ENCODE results near the gene CDA. TPM values are rescaled to one million over a fixed set of nuclear protein-coding genes. Genes with fewer than 3 reads are reported as not detected.

Gene CDA
- polyA plus RNA-seq, 5 donors = 0.47 to 1.2 (median 0.61) TPM

DNA sequence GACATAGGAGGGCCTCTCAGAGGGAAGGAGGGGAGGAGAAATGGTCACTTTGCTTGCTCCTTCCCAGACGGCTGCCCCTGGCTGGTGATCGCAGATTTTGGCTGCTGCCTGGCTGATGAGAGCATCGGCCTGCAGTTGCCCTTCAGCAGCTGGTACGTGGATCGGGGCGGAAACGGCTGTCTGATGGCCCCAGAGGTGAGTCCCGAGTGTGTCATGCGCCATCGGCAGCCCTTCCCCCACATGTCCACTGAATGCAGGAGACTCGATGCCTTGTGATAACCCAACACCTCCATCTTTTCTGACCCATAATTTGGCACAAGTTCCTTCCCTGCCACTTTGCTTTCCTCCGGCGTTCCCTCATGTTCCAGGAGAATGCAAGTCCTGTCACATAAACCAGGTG, 59.5 kb downstream of the CDA start:
- no peak for DNase-seq

DNA sequence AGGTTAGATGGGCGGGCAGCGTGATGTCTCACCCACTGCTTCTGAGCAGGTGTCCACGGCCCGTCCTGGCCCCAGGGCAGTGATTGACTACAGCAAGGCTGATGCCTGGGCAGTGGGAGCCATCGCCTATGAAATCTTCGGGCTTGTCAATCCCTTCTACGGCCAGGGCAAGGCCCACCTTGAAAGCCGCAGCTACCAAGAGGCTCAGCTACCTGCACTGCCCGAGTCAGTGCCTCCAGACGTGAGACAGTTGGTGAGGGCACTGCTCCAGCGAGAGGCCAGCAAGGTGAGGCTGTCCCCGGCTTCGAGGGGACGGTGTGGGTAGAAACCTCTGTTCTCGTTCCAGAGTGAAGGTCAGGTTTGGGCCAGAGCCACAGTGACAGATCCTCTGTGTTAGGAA, 60.0 kb downstream of the CDA start:
- DNase-seq = no peak

DNA sequence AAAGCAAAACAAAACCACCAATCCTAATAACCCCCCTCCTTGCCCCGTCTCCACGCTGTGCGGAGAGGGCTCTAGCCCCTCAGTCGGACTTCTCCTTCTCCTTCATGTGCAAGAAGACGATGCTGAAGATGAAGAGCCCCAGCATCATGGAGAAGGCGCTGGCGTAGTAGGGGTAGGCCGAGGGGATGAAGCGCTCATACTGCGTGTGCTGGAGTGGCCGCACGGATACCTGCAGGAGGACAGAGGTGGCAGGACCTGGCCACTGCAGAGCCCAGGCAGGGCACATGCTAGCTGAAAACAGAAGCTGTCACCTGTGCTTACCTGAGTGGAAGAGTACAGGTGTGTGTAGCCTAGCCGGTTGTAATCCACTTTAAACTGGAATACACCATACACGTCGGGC, 63.4 kb downstream of the CDA start:
- DNase-seq = no peak

DNA sequence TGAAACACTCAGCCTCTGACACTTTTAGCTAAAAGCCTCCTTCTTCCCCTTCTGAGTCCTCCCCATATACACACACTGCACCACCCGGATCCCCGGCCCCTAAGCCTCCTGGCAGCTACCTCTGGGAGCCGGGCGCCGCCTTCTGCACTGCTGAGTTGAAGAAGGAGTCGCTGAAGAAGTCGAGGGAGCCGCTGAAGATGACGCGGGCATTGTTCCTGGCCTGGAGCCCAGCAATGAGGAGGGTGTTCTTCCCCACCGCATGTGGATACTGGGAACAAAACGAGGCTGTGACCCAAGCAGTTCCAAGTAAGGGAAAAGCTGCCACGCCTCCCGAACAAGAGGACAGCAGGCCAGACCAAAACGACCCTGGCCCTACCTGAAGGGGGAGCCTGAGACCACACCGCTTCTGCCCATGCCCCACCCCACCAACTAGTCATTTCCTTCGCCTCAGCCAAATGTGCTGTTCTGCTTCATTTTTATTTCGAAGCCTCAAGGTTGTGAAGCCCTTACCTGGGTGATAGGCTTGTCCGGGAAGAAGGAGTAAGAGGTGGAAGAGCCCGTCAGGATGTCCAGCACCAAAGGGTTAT, 65.3 kb downstream of the CDA start:
- no peak for DNase-seq

DNA sequence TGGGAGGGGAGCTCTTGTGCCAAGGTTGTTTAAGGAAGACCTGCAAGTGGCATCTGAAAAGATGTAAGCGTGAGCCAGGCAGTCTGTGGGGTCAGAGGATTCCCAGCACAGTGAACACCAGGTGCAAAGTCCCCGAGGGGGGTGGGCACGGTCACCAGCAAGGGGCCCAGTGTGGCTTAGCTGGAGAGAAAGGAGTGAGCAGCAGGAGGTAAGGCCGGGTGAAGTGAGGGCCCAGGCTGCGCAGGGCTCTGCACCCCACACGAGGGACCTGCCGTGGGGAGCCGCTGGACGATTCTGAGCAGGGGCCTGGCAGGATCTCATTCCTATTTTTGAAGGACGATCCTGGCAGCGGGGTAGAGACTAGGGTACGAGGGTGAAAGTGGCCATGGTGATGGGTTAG, 68.1 kb downstream of the CDA start:
- no peak for DNase-seq

DNA sequence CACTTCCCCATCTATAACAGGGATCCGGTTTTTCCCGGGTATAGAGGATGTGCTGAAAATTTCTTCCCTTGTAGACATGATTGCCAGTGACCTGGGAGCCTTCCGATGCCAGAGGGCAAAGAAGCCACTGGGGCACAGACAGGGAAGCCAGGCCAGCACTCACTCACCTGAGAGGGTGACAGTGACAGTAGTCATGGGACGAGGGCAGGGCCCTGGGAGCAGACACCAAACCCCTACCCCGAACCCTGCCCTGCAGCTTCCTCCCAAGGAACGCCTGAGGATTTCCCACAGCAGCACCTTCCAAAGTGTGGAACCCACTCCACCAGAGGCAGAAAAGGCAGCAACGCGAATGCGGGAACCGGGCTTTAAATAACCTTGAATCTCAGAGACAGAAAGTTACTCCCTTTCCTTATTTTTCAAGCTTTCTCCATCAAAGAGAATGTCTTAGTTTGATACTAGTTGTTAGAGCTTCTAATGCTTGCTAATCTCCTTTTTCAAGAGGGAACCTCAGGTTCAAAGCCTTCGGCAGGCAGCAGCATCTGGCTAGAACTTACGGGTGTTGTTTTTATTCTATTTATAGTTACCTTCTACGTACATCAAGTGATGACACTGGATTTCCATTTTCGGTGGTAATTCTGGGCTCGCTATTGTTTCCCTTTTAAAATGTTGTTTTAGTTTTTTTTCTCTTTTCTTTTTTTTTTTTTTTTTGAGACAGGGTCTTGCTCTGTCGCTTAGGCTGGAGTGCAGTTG, 69.4 kb downstream of the CDA start:
- DNase-seq = no peak

DNA sequence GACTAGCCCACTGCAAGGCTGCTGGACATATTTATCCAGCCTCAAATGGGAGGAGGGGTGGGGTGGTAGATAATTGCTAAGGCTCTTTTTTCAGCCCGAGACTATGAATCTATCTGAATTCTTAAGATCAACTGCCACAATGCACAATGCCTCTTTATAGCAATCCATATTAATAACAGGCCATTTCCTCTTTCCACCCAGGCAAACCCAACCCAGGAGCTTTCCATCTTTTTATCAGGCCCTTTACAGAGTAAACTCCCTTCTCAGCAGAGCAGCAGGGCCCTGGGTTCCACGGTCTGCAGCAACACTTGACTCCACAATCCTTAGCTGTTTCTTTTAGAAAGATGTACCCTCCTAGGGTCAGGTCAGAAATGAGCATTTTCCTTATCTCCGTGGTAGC, 71.5 kb downstream of the CDA start:
- no peak for DNase-seq

DNA sequence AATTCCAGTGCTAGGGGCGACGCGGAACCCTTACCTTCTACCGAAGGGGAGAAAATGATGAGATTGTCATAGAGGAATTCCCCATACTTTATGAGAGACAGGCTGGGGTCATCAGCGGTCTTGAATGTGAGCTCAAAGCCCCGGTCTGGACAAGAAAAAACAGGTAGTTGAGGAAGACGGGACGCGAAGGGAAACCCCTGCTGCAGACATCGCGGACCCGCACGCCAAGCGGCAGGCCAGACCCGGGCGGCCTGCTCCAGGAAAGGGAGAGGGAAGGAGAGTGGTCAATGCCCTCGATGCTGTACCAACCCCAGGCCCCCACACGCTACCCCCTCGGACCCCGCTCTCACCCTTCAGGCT, 71.9 kb downstream of the CDA start:
- no peak for DNase-seq

DNA sequence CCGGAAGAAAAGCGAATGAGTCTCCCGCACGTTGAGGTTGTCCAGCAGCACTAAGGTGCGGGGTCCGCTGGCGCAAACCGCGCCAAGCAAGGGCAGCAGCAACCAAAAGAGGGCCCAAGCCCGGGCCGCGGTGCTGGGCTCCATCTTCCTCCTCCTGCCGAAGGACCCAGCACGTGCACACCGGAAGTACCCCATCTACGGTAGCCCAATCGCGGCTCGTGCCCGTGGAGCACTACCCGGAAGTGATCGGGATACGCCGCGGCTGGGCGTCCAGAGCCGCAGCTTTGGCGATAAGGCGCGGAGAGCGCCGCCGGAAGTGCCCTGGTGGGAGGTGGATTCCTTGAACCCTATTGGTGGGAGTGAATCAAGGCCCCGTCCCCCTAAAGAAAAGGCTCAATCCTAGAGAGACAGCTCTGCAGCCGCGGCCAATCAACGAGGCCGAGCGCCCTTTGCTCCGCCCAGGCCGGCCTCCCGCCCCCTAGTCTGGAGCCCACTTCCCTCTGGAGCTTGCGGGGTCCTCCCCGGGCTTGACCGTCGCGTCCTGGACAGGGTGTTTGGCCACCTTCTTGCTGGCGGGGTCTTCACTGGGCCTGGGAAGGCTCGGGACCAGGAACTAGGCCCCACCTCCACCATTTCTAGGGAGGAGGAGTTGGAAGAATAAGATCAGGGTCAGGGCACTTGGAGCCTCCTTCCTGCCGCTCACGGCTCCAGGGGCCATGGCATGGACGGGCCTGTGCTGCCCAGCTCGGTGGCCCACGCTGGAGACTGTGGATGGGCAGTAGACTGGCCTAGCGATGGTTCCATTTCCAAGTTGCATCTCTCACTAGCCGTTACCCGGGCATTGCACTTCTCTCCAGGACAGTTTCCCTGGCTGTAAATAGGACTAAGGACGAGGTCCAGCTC, 72.6 kb downstream of the CDA start, which contains the start of gene DDOST:
Gene DDOST, minus strand, starts transcription at position 163 of the 903 bp plus-strand sequence. Its CDS starts 19 bp downstream, at position 144.
- DNase-seq = peak; percentile 96 to 97

DNA sequence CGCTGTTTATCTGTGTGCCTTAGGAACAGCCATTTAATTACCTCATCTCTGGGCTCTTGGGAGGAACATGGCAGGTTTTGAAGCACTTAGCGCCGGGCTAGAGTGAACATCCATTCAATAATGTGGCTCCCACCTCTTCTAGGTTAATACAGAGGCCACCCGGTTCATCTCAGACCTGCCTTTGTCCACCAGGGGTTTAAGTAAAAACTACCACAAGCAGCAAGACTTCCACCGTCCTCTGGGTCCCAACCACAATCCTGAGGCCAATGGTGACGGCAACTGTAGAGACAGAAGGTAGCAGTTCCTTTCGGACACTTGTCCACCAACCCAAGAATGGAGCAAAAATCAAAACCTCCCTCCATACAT, 73.2 kb downstream of the CDA start:
- no peak for DNase-seq

DNA sequence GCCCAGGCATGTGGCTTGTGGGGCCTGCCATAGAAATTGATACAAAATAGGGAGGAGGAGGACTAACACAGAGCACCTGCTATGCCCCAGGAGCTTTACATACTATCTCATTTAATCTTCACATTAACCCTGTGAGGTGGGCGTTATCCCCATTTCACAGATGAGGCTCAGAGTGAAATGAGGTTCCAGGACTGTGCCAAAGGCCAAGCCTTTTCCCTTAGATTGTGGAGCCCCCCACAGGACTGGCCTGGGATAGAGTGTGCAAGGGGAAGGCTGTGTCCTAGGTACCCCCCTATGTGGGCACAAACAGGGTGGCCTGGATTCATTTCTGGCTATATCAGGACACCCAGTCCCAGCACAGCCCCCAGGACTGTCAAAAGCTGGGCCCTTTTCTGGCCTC, 74.5 kb downstream of the CDA start:
- no peak for DNase-seq

DNA sequence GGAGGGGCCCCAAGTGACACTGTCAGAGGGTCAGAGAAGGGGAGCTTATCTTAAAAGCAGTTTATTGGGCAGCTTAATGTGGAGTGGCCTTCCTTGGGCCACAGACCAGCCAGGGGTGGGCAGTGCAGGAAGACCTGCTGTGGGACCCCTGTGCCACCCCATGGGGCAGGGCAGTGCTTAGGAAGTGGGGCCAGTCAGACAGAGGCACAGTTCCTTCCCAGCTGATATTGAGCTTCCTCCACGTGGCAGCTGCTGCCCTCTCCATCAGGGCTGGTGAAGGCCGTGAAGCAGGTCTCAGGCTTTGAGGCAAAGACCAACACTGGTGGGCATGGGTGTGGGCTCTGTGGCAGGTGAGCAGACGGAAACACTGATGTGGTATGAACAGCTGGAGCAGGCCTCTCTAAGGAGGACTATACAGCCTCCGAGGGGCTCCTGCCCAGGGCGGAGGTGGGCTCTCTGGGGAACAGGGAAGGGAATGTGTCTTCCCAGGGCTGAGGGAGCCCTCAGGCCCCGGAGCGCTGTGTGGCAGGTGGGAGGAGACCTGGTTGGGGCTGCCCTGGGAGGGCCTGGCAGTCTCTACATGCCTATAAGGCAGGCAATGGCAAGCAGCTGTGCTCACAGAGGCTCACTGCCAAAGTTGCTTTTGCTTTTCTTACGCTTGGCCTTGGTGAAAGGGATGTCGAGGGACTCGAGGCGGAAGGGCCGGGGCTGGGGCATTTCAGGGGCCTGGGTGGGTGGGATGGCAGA, 75.2 kb downstream of the CDA start:
- no peak for DNase-seq

DNA sequence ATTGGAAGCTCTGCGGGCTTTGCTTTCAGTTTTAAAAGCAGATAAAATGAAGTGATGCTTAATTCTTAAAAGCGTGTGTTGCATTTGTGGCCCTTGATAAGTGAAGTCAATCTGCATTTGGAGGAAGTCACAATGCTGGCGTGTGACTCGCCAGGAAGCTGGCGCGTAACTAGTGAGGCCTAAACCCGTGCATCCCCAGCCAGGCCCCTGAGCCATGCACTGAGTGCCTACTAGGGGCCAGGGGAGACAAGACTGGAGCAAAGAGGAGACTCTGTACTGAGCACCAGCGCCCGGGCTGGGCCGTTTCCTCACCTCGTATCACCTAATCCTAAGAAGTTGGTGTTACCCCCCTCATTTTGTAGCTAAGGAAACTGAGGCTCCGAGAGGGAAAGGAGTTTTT, 76.8 kb downstream of the CDA start:
- DNase-seq = no peak

DNA sequence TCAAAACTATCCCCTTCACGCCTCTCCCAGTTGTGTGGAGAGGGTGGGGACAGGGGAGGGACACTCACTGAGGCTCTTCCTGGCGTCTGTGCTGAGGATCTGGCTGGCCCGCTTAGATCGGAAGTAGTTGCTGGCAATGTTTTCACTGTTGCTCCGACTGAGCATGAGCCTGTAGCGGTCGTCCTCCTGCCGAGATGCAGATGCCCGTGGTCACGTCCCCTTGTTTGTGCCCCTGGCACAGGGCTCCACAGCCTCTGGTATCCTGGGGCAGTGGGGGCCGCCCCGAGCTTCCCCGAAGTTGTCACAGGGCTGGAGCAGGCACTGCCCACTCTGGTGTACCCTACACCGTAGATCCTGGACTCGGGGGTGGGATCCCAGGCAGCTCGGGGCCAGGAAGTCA, 77.2 kb downstream of the CDA start:
- no peak for DNase-seq

DNA sequence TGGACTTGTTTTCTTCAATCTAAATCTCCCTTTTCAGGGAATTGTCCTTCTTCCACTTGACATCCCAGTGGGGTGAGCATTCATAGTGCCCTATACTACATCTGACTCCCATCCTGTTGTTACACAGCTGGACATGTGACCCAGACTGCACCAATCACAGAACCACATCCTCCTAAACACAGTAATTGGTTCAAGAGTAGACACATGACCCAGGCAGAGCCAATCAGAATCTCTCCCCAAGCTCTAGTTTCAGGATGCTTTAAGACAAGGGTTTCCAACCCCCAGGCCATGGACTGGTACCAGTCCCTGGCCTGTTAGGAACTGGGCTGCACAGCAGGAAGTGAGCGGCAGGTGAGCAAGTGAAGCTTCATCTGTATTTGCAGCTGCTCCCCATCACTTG, 77.9 kb downstream of the CDA start:
- no peak for DNase-seq

Other genes starting within 250 kb of the CDA start
- 10 to 100 TPM; 52.4 to 80.9 (median 70.7) TPM for gene CAMK2N1, start 102.9 kb upstream of the CDA start, polyA plus RNA-seq (ENCODE audit: insufficient read depth in 1 of 5, insufficient read length in 5 of 5, low replicate concordance in 1 of 5)
- 10 to 100 TPM; 20.5 to 26.8 (median 23.4) TPM for gene MUL1, start 80.9 kb upstream of the CDA start, polyA plus RNA-seq (ENCODE audit: insufficient read depth in 1 of 5, insufficient read length in 5 of 5, low replicate concordance in 1 of 5)
- 1 to 10 TPM in 1 of 5 donors, under 1 TPM in 4; 0.33 to 1.3 (median 0.37) TPM for gene FAM43B, start 36.5 kb upstream of the CDA start, polyA plus RNA-seq (ENCODE audit: insufficient read depth in 1 of 5, insufficient read length in 5 of 5, low replicate concordance in 1 of 5)
- gene PINK1, start 44.4 kb downstream of the CDA start, polyA plus RNA-seq (ENCODE audit: insufficient read depth in 1 of 5, insufficient read length in 5 of 5, low replicate concordance in 1 of 5) = 10 to 100 TPM; 32.0 to 36.5 (median 34.0) TPM
- 100 to 1,000 TPM; 210 to 229 (median 215) TPM for gene DDOST, start 72.3 kb downstream of the CDA start, polyA plus RNA-seq (ENCODE audit: insufficient read depth in 1 of 5, insufficient read length in 5 of 5, low replicate concordance in 1 of 5)
- gene KIF17, start 128.9 kb downstream of the CDA start, polyA plus RNA-seq (ENCODE audit: insufficient read depth in 1 of 5, insufficient read length in 5 of 5, low replicate concordance in 1 of 5) = 10 to 100 TPM in 2 of 5 donors, 1 to 10 TPM in 3; 5.5 to 12.1 (median 8.4) TPM
- under 1 TPM in 3 of 5 donors, not detected in 2; 0.05 to 0.19 (median 0.10) TPM for gene SH2D5, start 143.6 kb downstream of the CDA start, polyA plus RNA-seq (ENCODE audit: insufficient read depth in 1 of 5, insufficient read length in 5 of 5, low replicate concordance in 1 of 5)
- 100 to 1,000 TPM; 280 to 430 (median 419) TPM for gene HP1BP3, start 198.2 kb downstream of the CDA start, polyA plus RNA-seq (ENCODE audit: insufficient read depth in 1 of 5, insufficient read length in 5 of 5, low replicate concordance in 1 of 5)